Measurements from ENCODE around the gene C1RL. TPM values are rescaled to one million over a fixed set of nuclear protein-coding genes. Genes with fewer than 3 reads are reported as not detected.

Gene C1RL
- total RNA-seq, 2 donors from 2014 or later = 32.5 to 46.4 TPM

DNA sequence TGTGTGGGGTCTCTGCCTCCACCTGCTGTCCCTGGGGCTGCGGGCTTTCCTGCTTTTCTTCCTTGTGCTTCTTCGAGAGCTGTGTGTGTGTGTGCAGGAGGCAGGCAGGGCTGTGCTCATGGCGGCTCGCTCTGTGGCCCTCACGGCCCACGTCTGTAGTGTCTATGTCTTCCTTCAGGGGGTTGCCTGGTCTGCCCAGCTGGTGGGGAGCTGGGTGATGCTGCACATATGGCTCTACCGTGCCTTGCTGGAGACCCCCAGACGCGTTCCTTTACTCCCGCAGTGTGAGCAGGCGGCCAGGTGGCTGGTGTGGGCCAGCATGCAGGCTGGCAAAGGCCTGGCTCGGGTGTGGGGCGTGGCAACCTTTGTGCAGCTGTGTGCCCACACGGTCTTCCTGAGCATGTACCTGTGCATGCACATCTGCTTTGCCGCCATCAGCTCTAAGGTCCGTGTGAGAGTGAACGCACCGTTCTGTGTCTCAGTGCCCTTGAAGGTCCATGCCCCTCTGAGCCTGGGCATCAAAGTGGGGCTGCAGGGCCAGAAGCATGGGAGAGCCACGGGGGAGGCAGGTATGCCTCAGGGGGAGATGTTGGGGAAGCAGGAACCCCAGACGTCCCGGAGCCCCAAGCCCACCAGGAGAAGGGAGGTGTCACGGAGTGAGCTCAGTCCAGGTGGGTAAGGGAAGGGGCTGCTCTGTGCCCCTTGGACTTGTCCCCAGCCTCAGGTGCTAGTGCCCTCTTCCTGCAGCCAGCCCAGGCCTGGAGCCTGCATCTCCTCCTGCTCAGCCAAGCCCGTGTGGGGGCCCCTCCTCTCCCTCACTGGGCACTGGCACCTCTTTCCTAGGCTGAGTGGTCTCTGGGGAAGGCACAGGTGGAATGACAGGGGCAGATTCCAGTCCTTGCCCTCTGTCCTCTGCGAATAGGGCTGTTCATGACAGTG lies 47.5 kb upstream of the C1RL start:
- TF ChIP-seq, protein P1, sequence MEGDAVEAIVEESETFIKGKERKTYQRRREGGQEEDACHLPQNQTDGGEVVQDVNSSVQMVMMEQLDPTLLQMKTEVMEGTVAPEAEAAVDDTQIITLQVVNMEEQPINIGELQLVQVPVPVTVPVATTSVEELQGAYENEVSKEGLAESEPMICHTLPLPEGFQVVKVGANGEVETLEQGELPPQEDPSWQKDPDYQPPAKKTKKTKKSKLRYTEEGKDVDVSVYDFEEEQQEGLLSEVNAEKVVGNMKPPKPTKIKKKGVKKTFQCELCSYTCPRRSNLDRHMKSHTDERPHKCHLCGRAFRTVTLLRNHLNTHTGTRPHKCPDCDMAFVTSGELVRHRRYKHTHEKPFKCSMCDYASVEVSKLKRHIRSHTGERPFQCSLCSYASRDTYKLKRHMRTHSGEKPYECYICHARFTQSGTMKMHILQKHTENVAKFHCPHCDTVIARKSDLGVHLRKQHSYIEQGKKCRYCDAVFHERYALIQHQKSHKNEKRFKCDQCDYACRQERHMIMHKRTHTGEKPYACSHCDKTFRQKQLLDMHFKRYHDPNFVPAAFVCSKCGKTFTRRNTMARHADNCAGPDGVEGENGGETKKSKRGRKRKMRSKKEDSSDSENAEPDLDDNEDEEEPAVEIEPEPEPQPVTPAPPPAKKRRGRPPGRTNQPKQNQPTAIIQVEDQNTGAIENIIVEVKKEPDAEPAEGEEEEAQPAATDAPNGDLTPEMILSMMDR (conservative IDR thresholded peaks at IDR 0.05) = no peak
- Mint-ChIP-seq H3K36me3 (ENCODE audit: low read depth) (peaks cover 50% of the 10 kb centered on the region), H3K9me3 (no peaks in the 10 kb centered on the region), H3K4me1 (no peaks in the 10 kb centered on the region), H3K27me3 (ENCODE audit: insufficient read depth) (peaks cover 10% of the 10 kb centered on the region), H3K4me3 (no peak overlapping the region), H3K27ac (no peak overlapping the region)
- peaks cover 29% of the 10 kb centered on the region for H3K36me3 ChIP-seq (ENCODE audit: control insufficient read depth, insufficient read depth, low read length)
- no peak overlapping the region for H3K9ac ChIP-seq (ENCODE audit: extremely low read depth, low read length, poor library complexity, severe bottlenecking)
- H3K4me1 ChIP-seq (ENCODE audit: control insufficient read depth, insufficient read depth, low read length) = no peaks in the 10 kb centered on the region
- no peak overlapping the region for H3K4me3 ChIP-seq (ENCODE audit: low read length)
- no peak overlapping the region for H3K27ac ChIP-seq (ENCODE audit: low read depth, low read length)
- 90% methylated on average over 8 to 24 of the region's 24 CpGs for WGBS, 2 experiments (ENCODE audit: insufficient coverage in 1 of 2, insufficient read length in 1 of 2)
- H3K27me3 ChIP-seq (ENCODE audit: control insufficient read depth, insufficient read depth, low read length, poor library complexity, severe bottlenecking) = no peaks in the 10 kb centered on the region
- H3K9me3 ChIP-seq (ENCODE audit: control insufficient read depth, low read length) = no peaks in the 10 kb centered on the region
- DNase-seq = no peak

DNA sequence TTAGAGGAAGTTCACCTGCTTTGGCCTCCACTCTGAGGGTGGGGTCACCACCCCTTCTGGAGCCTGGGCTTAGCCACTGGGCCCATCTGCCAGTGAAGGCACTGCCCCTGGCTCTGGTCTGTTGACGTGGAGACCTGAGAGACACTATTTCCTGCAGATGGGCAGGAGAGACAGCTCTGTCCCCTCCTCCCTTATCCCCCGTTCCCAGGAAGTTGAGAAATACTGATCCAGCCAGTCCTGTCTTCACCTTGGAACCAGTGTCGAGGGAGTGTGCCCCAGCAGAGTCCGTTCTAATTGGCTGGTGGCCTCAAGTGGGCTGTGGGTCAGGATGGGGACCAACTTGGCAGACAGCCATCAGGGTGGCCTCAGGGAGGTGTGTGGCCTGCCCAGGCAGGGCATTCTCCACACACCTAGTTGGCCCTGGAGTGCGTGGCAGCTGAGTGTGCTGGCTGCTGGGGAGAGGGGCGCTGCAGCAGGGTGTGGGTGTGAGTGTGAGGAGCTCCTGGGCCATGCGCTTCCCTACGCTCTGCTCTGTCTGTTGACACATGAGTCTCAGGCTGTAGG lies 46.5 kb upstream of the C1RL start:
- Mint-ChIP-seq H3K36me3 (ENCODE audit: low read depth) (peaks cover 57% of the 10 kb centered on the region), H3K27me3 (ENCODE audit: insufficient read depth) (peaks cover 2% of the 10 kb centered on the region), H3K9me3 (no peaks in the 10 kb centered on the region), H3K27ac (no peak overlapping the region), H3K4me3 (no peak overlapping the region), H3K4me1 (no peaks in the 10 kb centered on the region)
- TF ChIP-seq, protein P1 (conservative IDR thresholded peaks at IDR 0.05) = no peak
- H3K27ac ChIP-seq (ENCODE audit: low read depth, low read length) = no peak overlapping the region
- no peak overlapping the region for H3K9ac ChIP-seq (ENCODE audit: extremely low read depth, low read length, poor library complexity, severe bottlenecking)
- H3K27me3 ChIP-seq (ENCODE audit: control insufficient read depth, insufficient read depth, low read length, poor library complexity, severe bottlenecking) = no peaks in the 10 kb centered on the region
- H3K4me3 ChIP-seq (ENCODE audit: low read length) = no peak overlapping the region
- no peaks in the 10 kb centered on the region for H3K9me3 ChIP-seq (ENCODE audit: control insufficient read depth, low read length)
- no peaks in the 10 kb centered on the region for H3K4me1 ChIP-seq (ENCODE audit: control insufficient read depth, insufficient read depth, low read length)
- peak; percentile 45 for DNase-seq
- H3K36me3 ChIP-seq (ENCODE audit: control insufficient read depth, insufficient read depth, low read length) = peaks cover 38% of the 10 kb centered on the region
- 91 to 100% methylated on average over 1 to 8 of the region's 8 CpGs for WGBS, 2 experiments (ENCODE audit: insufficient coverage in 1 of 2, insufficient read length in 1 of 2)

DNA sequence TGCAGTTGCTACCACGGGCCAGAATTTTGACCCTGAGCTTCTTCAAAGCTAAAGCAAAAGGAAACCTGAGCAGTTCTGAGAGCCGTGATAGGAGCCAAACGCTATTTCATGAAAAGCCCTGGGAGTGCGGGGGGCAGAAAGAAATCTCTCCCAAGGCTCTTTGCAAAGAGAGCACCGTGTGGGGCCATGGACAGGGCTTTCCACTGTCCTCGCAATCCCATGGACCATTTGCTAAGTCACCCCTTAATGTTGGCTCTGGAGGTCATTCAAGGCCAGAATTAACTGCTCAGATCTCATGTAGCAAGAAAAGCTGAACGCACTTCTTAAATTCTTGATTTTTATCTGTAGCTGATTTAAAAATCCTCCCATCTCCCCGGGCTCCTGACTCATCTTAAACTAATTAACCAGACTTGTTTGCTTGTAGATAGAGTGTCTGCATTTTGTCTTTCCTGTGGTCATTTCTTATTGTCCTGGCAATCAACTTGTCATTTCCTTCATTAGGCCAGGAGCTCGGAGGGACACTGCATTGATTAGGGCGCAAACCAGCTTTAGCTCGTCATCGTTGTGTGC lies 46.0 kb upstream of the C1RL start:
- peaks cover 43% of the 10 kb centered on the region for H3K36me3 ChIP-seq (ENCODE audit: control insufficient read depth, insufficient read depth, low read length)
- H3K4me3 ChIP-seq (ENCODE audit: low read length) = no peak overlapping the region
- no peak for DNase-seq
- no peaks in the 10 kb centered on the region for H3K9me3 ChIP-seq (ENCODE audit: control insufficient read depth, low read length)
- H3K4me1 Mint-ChIP-seq = no peaks in the 10 kb centered on the region
- H3K27ac Mint-ChIP-seq = no peak overlapping the region
- peaks cover 63% of the 10 kb centered on the region for H3K36me3 Mint-ChIP-seq (ENCODE audit: low read depth)
- no peaks in the 10 kb centered on the region for H3K27me3 ChIP-seq (ENCODE audit: control insufficient read depth, insufficient read depth, low read length, poor library complexity, severe bottlenecking)
- H3K9me3 Mint-ChIP-seq = no peaks in the 10 kb centered on the region
- 93% methylated on average over 8 to 12 of the region's 12 CpGs for WGBS, 2 experiments (ENCODE audit: insufficient coverage in 1 of 2, insufficient read length in 1 of 2)
- no peaks in the 10 kb centered on the region for H3K4me1 ChIP-seq (ENCODE audit: control insufficient read depth, insufficient read depth, low read length)
- H3K27me3 Mint-ChIP-seq (ENCODE audit: insufficient read depth) = no peaks in the 10 kb centered on the region
- H3K27ac ChIP-seq (ENCODE audit: low read depth, low read length) = no peak overlapping the region
- H3K4me3 Mint-ChIP-seq = no peak overlapping the region
- H3K9ac ChIP-seq (ENCODE audit: extremely low read depth, low read length, poor library complexity, severe bottlenecking) = no peak overlapping the region
- TF ChIP-seq, protein P1 (conservative IDR thresholded peaks at IDR 0.05) = no peak
